ENCODE results near the gene CTTN. TPM values are rescaled to one million over a fixed set of nuclear protein-coding genes. Genes with fewer than 3 reads are reported as not detected.

Gene CTTN
- total and polyA plus RNA-seq, 8 donors = 68.7 to 130 (median 87.6) TPM

Other genes with a start within 250 kb of the CTTN start
- 10 to 100 TPM in 1 of 6 donors, 1 to 10 TPM in 5; 5.1 to 11.6 (median 7.6) TPM for gene FADD, start 195.2 kb upstream of the CTTN start, total RNA-seq
- gene FADD, start 195.2 kb upstream of the CTTN start, polyA plus RNA-seq = 1 to 10 TPM; 5.5 to 8.2 TPM
- gene PPFIA1, start 127.8 kb upstream of the CTTN start, total RNA-seq = 10 to 100 TPM; 14.9 to 28.7 (median 21.1) TPM
- 10 to 100 TPM; 18.3 to 24.9 TPM for gene PPFIA1, start 127.8 kb upstream of the CTTN start, polyA plus RNA-seq